Hepatocyte (in vitro differentiated cells): ENCODE measurements around the gene SPINDOC.

Experiments
- EZH2 ChIP-seq: fragments of 200-600 bp; sonication (generic); IDR thresholded peaks from 2 replicates; pipeline ENCODE4 v1.6.1; 2016; ENCODE audit warnings: antibody characterized with exemption, mild to moderate bottlenecking, borderline replicate concordance
- EZH2phosphoT487 ChIP-seq: fragments of 200-600 bp; sonication (generic); IDR thresholded peaks from one replicate; pipeline ENCODE4 v1.6.1; 2018; ENCODE audit warnings: antibody characterized with exemption, mild to moderate bottlenecking, low read depth, moderate library complexity; ENCODE audit not compliant: unreplicated experiment, severe bottlenecking
- TF ChIP-seq, protein P1 (sequence below): fragments of 200-600 bp; sonication (generic); IDR thresholded peaks from 2 replicates; pipeline ENCODE4 v1.5.1; 2016; ENCODE audit warnings: antibody characterized with exemption, mild to moderate bottlenecking; ENCODE audit not compliant: poor library complexity

DNA sequence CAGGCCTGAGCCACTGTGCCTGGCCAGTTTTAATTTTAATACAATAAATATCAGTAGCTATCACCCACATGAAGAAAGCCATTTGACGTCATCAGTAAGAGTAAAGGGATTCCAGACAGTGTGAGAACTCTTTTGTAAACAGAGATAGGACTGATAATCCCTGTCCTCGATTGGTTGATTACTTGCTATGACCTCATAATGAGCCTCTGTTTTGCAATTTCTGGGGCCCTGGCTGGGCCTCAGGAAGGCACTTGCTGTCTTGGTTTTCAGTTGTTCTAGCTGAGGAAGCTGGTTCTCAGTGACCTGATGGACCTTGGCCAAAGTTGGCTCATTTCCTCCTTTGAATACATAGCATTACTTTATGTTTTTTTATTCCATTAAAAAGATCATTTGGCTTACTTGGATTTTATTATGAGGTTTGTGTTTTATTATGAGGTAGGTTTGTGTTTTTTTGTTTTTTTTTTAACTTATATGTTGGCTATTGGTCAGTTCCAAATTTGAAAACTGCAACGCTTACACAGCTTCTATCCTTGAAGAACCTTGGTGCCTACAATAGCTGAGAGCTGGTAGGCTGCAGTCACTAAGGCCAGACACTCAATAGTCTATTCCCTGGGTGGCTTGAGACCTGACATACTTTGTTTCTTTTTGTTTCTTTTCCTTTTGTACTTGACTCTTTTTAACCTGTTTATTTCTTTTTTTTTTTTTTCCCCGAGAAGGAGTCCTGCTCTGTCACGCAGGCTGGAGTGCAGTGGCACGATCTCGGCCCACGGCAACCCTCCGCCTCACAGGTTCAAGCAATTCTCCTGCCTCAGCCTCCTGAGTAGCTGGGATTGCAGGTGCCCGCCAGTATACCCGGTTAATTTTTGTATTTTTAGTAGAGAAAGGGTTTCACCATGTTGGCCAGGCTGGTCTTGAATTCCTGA, 45.6 kb downstream of the SPINDOC start:
- TF ChIP-seq, protein P1, sequence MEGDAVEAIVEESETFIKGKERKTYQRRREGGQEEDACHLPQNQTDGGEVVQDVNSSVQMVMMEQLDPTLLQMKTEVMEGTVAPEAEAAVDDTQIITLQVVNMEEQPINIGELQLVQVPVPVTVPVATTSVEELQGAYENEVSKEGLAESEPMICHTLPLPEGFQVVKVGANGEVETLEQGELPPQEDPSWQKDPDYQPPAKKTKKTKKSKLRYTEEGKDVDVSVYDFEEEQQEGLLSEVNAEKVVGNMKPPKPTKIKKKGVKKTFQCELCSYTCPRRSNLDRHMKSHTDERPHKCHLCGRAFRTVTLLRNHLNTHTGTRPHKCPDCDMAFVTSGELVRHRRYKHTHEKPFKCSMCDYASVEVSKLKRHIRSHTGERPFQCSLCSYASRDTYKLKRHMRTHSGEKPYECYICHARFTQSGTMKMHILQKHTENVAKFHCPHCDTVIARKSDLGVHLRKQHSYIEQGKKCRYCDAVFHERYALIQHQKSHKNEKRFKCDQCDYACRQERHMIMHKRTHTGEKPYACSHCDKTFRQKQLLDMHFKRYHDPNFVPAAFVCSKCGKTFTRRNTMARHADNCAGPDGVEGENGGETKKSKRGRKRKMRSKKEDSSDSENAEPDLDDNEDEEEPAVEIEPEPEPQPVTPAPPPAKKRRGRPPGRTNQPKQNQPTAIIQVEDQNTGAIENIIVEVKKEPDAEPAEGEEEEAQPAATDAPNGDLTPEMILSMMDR = no peak
- TF ChIP-seq EZH2 (no peak), EZH2phosphoT487 (no peak)
